Trophoblast cell (in vitro differentiated cells and primary cell): ENCODE measurements around the gene KDM5D.

Source experiments
- DNase-seq, 2 donors: peaks; one replicate each; pipeline ENCODE4 v3.0.0-alpha.2; 2016
- H2AFZ ChIP-seq: 2 replicates; pipeline ENCODE4 v1.6.1; 2013; ENCODE audit warnings: low read length, moderate library complexity, mild to moderate bottlenecking; ENCODE audit not compliant: insufficient read depth, poor library complexity
- H2AK5ac ChIP-seq: 2 replicates; pipeline ENCODE4 v1.6.1; 2013; ENCODE audit warnings: mild to moderate bottlenecking, low read length
- H2BK120ac ChIP-seq: 2 replicates; pipeline ENCODE4 v1.6.1; 2013; ENCODE audit warnings: low read length, mild to moderate bottlenecking, moderate library complexity; ENCODE audit not compliant: insufficient read depth, poor library complexity
- H2BK12ac ChIP-seq: 2 replicates; pipeline ENCODE4 v1.6.1; 2013; ENCODE audit warnings: mild to moderate bottlenecking, low read length, moderate library complexity
- H2BK5ac ChIP-seq: 2 replicates; pipeline ENCODE4 v1.6.1; 2013; ENCODE audit warnings: low read length, low read depth, moderate library complexity, mild to moderate bottlenecking; ENCODE audit not compliant: poor library complexity
- H3K14ac ChIP-seq: 2 replicates; pipeline ENCODE4 v1.6.1; 2013; ENCODE audit warnings: mild to moderate bottlenecking, low read length
- H3K18ac ChIP-seq: 2 replicates; pipeline ENCODE4 v1.6.1; 2013; ENCODE audit warnings: mild to moderate bottlenecking, low read length
- H3K23ac ChIP-seq: 2 replicates; pipeline ENCODE4 v1.6.1; 2013; ENCODE audit warnings: low read length
- H3K27ac ChIP-seq: 2 replicates; pipeline ENCODE4 v1.5.1; 2013; ENCODE audit warnings: low read depth, mild to moderate bottlenecking, inconsistent platforms, low read length, moderate library complexity
- H3K27me3 ChIP-seq: 2 replicates; pipeline ENCODE4 v1.6.1; 2013; ENCODE audit warnings: inconsistent platforms, mild to moderate bottlenecking, low read length, moderate library complexity; ENCODE audit not compliant: insufficient read depth
- H3K36me3 ChIP-seq, 2 experiments: 1 replicate in 1 of 2; 2 replicates in 1 of 2; pipeline ENCODE4 v1.6.1; 2013; ENCODE audit warnings: low read length in 2 of 2, mild to moderate bottlenecking in 2 of 2, moderate library complexity in 1 of 2; ENCODE audit not compliant: insufficient read depth in 2 of 2, control insufficient read depth in 1 of 2
- H3K4ac ChIP-seq: 2 replicates; pipeline ENCODE4 v1.6.1; 2013; ENCODE audit warnings: low read depth, mild to moderate bottlenecking, low read length, moderate library complexity
- H3K4me1 ChIP-seq, 2 experiments: 1 replicate in 1 of 2; 2 replicates in 1 of 2; pipeline ENCODE4 v1.6.1; 2013; ENCODE audit warnings: low read length in 2 of 2, mild to moderate bottlenecking in 2 of 2, moderate library complexity in 1 of 2; ENCODE audit not compliant: insufficient read depth in 2 of 2, control insufficient read depth in 1 of 2
- H3K4me2 ChIP-seq: 2 replicates; pipeline ENCODE4 v1.6.1; 2013; ENCODE audit warnings: inconsistent platforms, mild to moderate bottlenecking, low read length, moderate library complexity
- H3K4me3 ChIP-seq: 2 replicates; pipeline ENCODE4 v1.5.1; 2013; ENCODE audit warnings: mild to moderate bottlenecking, low read depth, low read length, inconsistent platforms
- H3K79me1 ChIP-seq: one replicate; pipeline ENCODE4 v1.6.1; 2013; ENCODE audit warnings: low read length
- H3K79me2 ChIP-seq: 2 replicates; pipeline ENCODE4 v1.6.1; 2013; ENCODE audit warnings: low read length, mild to moderate bottlenecking; ENCODE audit not compliant: control insufficient read depth, insufficient read depth, poor library complexity
- H3K9ac ChIP-seq: 2 replicates; pipeline ENCODE4 v1.6.1; 2013; ENCODE audit warnings: mild to moderate bottlenecking, low read length
- H3K9me3 ChIP-seq: 2 replicates; pipeline ENCODE4 v1.6.1; 2013; ENCODE audit warnings: low read depth, mild to moderate bottlenecking, control low read depth, inconsistent platforms, low read length; ENCODE audit not compliant: insufficient read depth
- H4K12ac ChIP-seq: 2 replicates; pipeline ENCODE4 v1.6.1; 2013; ENCODE audit warnings: low read depth, mild to moderate bottlenecking, low read length, moderate library complexity
- H4K8ac ChIP-seq: 2 replicates; pipeline ENCODE4 v1.6.1; 2013; ENCODE audit warnings: low read depth, mild to moderate bottlenecking, low read length, moderate library complexity
- H4K91ac ChIP-seq: one replicate; pipeline ENCODE4 v1.6.1; 2013; ENCODE audit warnings: low read depth, mild to moderate bottlenecking, low read length, moderate library complexity
- WGBS: extraction: QIAGEN DNeasy Blood & Tissue Kit; methylation state at CpG from one replicate; pipeline ENCODE4 v1.1.7; 2013; ENCODE audit warnings: missing lambda C conversion rate; ENCODE audit not compliant: insufficient read length, insufficient coverage; ENCODE audit errors: extremely low coverage; 5-methylcytosine and 5-hydroxymethylcytosine counted together

The KDM5D gene

GRCh38 chrY:19734425-19734824 lies 10.1 kb downstream of the KDM5D start:
- Histone ChIP-seq H2BK120ac (no peak overlapping the region), H3K18ac (no peak overlapping the region), H3K4ac (no peak overlapping the region), H3K14ac (no peak overlapping the region), H2BK12ac (no peak overlapping the region), H3K36me3 (peaks cover 4 to 12% of the 10 kb centered on the region in 2 experiments), H3K4me1 (no peaks in the 10 kb centered on the region), H3K79me1 (no peaks in the 10 kb centered on the region), H4K91ac (no peak overlapping the region), H3K9ac (no peak overlapping the region), H3K27ac (no peak overlapping the region), H3K9me3 (no peaks in the 10 kb centered on the region), H3K79me2 (no peaks in the 10 kb centered on the region), H2AK5ac (no peak overlapping the region), H2AFZ (no peak overlapping the region), H3K4me2 (no peak overlapping the region), H4K8ac (no peak overlapping the region), H4K12ac (no peak overlapping the region), H3K23ac (no peak overlapping the region), H2BK5ac (no peak overlapping the region), H3K4me3 (no peak overlapping the region), H3K27me3 (no peaks in the 10 kb centered on the region)
- DNase-seq = no peak
- WGBS = no CpG with 5 or more reads among the region's 1 CpG

GRCh38 chrY:19717950-19718349 lies 26.6 kb downstream of the KDM5D start:
- H3K4me1 ChIP-seq = no peaks in the 10 kb centered on the region
- no peak overlapping the region for H3K18ac ChIP-seq
- no peak overlapping the region for H4K8ac ChIP-seq
- H2AFZ ChIP-seq = no peak overlapping the region
- no peak overlapping the region for H4K91ac ChIP-seq
- H3K4me2 ChIP-seq = no peak overlapping the region
- H3K79me2 ChIP-seq = no peaks in the 10 kb centered on the region
- peaks cover 25 to 31% of the 10 kb centered on the region in 2 experiments for H3K36me3 ChIP-seq
- no peak overlapping the region for H3K4me3 ChIP-seq
- H2BK5ac ChIP-seq = no peak overlapping the region
- no peaks in the 10 kb centered on the region for H3K27me3 ChIP-seq
- no peak overlapping the region for H2BK12ac ChIP-seq
- H3K9ac ChIP-seq = no peak overlapping the region
- no peak overlapping the region for H3K27ac ChIP-seq
- no peaks in the 10 kb centered on the region for H3K79me1 ChIP-seq
- H3K9me3 ChIP-seq = no peaks in the 10 kb centered on the region
- no peak overlapping the region for H2AK5ac ChIP-seq
- no peak overlapping the region for H4K12ac ChIP-seq
- H3K23ac ChIP-seq = no peak overlapping the region
- H3K14ac ChIP-seq = no peak overlapping the region
- H2BK120ac ChIP-seq = no peak overlapping the region
- DNase-seq = no peak
- H3K4ac ChIP-seq = no peak overlapping the region

- WGBS = no CpG with 5 or more reads among the region's 3 CpGs
- H3K4me1 ChIP-seq = no peaks in the 10 kb centered on the region
- H3K4me2 ChIP-seq = no peak overlapping the region
- H3K18ac ChIP-seq = no peak overlapping the region
- H3K14ac ChIP-seq = no peak overlapping the region
- no peaks in the 10 kb centered on the region for H3K79me1 ChIP-seq
- H3K27ac ChIP-seq = no peak overlapping the region
- H3K9me3 ChIP-seq = no peaks in the 10 kb centered on the region
- no peak overlapping the region for H3K4ac ChIP-seq
- no peak overlapping the region for H2BK5ac ChIP-seq
- H2AFZ ChIP-seq = no peak overlapping the region
- peaks cover 25 to 31% of the 10 kb centered on the region in 2 experiments for H3K36me3 ChIP-seq
- no peaks in the 10 kb centered on the region for H3K79me2 ChIP-seq
- no peak overlapping the region for H2BK120ac ChIP-seq
- H3K4me3 ChIP-seq = no peak overlapping the region
- no peak overlapping the region for H3K23ac ChIP-seq
- no peak overlapping the region for H4K91ac ChIP-seq
- no peak overlapping the region for H4K8ac ChIP-seq
- no peak for DNase-seq
- H3K27me3 ChIP-seq = no peaks in the 10 kb centered on the region
- no peak overlapping the region for H4K12ac ChIP-seq
- no peak overlapping the region for H2AK5ac ChIP-seq
- no peak overlapping the region for H3K9ac ChIP-seq
- no peak overlapping the region for H2BK12ac ChIP-seq
These were observed 27.4 kb downstream of the KDM5D start for GRCh38 chrY:19717146-19717545.

GRCh38 chrY:19715226-19715625 lies 29.3 kb downstream of the KDM5D start:
- H4K91ac ChIP-seq = no peak overlapping the region
- H3K4me1 ChIP-seq = no peaks in the 10 kb centered on the region
- H4K8ac ChIP-seq = no peak overlapping the region
- DNase-seq = no peak
- H3K36me3 ChIP-seq = peaks cover 20 to 26% of the 10 kb centered on the region in 2 experiments
- H3K27ac ChIP-seq = no peak overlapping the region
- no peak overlapping the region for H3K14ac ChIP-seq
- no peak overlapping the region for H3K18ac ChIP-seq
- H2AK5ac ChIP-seq = no peak overlapping the region
- no peaks in the 10 kb centered on the region for H3K9me3 ChIP-seq
- no peak overlapping the region for H3K23ac ChIP-seq
- no peaks in the 10 kb centered on the region for H3K79me1 ChIP-seq
- no peak overlapping the region for H3K9ac ChIP-seq
- no peak overlapping the region for H2BK5ac ChIP-seq
- H4K12ac ChIP-seq = no peak overlapping the region
- no peak overlapping the region for H3K4ac ChIP-seq
- no peak overlapping the region for H2BK12ac ChIP-seq
- no peaks in the 10 kb centered on the region for H3K27me3 ChIP-seq
- no peak overlapping the region for H2BK120ac ChIP-seq
- H2AFZ ChIP-seq = no peak overlapping the region
- no peak overlapping the region for H3K4me2 ChIP-seq
- no peak overlapping the region for H3K4me3 ChIP-seq
- no CpG with 5 or more reads among the region's 5 CpGs for WGBS
- H3K79me2 ChIP-seq = no peaks in the 10 kb centered on the region
